Upper lobe of left lung (tissue), 4 donors: Measurements from ENCODE around the gene GATA3.

ENCODE experiments used
- CTCF ChIP-seq, 6 experiments: fragments of 450-650 bp in 4 of 6; fragments of 200-600 bp in 2 of 6; sonication (generic) in 2 of 6; IDR thresholded peaks; one replicate each; pipeline ENCODE4 v1.5.1; 2016 to 2019; ENCODE audit warnings: antibody characterized with exemption in 6 of 6
- EP300 ChIP-seq, 4 donors: sonication (generic); formaldehyde crosslinking; IDR thresholded peaks; one replicate each; pipeline ENCODE4 v1.5.1; 2017; ENCODE audit warnings: antibody characterized with exemption in 4 of 4, control low read depth in 2 of 4

GRCh38 chr10:8035641-8036470 is 18.6 kb upstream of the GATA3 start:
- TF ChIP-seq CTCF (IDR thresholded peaks at IDR 0.05) (no peak), EP300 (IDR thresholded peaks at IDR 0.05) (no peak)
